Retina (tissue), 1 donor: ENCODE data around the gene GNL3L.
"Not testable (repeated sequence)": the region's sequence is repeated elsewhere in the genome, so short reads cannot be mapped to it uniquely, and the experiment has no call there.

Source experiments
- DNase-seq: peaks from one replicate; pipeline ENCODE4 v3.0.0-alpha.2; 2016

Gene GNL3L

GRCh38 chrX:54561622-54562021, 31.6 kb downstream of the GNL3L start:
- no peak for DNase-seq

- no peak for DNase-seq
Observed at GRCh38 chrX:54564936-54565335, 34.9 kb downstream of the GNL3L start.

- DNase-seq = no peak
Observed at GRCh38 chrX:54570332-54570731, 40.3 kb downstream of the GNL3L start.

GRCh38 chrX:54572641-54573040, 42.6 kb downstream of the GNL3L start:
- not testable (repeated sequence) for DNase-seq

- DNase-seq = no peak
Observed at GRCh38 chrX:54597728-54598127, 67.7 kb downstream of the GNL3L start.

- DNase-seq = no peak
Observed at GRCh38 chrX:54602563-54602962, 72.5 kb downstream of the GNL3L start.
